ENCODE measurements around the gene ITGA8.

DNA sequence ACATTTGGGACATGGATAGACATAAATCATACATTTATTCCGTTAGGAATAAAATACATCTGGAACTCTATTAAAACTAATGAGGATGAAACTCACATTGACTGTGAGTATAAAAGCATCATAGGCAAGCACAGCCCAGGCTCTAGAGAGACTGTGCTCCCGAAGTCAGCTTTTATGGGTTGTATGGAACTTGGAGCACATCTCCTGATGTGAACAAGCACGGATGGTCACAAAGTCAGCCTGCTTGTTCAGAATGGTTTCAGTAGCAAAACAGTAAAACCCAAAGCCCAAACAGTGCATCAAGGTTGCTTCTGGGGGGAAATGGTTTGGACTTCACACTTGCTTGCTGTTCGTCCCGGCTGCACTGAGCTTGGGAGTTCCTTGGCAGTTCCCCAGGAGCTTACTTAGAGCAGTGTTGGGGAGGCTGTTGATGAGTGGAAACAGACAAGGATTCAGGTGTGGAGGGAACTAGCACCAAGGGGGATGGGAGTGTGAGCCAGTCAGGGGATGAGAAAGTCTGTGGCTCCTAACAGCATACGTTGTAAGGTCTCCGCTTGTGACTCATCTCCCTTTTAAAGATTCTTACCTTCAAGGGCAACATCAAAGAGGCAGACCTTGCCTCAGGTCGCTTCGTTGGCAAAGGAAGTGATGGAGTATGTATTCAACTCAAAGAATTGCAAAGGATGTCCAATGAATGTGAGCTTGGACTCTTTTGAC is 19.7 kb upstream of the ITGA8 start:
- TF ChIP-seq GATA2 (IDR thresholded peaks at IDR 0.05; ENCODE audit: low read depth, low read length) (no peak), GATA3 (IDR thresholded peaks at IDR 0.05; ENCODE audit: low read depth, low read length) (no peak)
